AG20443 (cell line): Measurements from ENCODE around the gene NDUFAF4.
"Not testable (repeated sequence)": the region's sequence is repeated elsewhere in the genome, so short reads cannot be mapped to it uniquely, and the experiment has no call there.

Source experiments
- DNase-seq: peaks from one replicate; pipeline ENCODE4 v3.0.0; 2012; ENCODE audit warnings: low spot score, mixed read lengths

NDUFAF4 gene

DNA sequence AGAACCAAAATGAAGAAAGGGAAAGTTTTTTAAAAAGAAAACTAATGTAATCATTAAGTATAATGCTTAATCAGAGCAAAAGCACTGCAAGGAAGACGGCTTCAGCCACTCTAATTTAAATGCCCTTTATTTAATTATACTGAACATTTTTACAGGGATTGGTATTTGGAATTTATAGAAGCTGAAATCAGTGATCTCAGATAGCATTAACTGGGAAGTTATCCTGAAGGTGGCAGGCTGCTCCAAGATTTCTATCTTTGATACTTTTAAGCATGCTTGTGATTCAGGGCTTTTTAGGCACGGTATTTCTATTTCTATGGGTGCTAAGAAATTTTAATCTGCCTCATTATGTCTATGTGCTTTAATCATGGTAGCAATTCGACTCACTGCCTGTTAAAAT is 1.3 kb upstream of the NDUFAF4 start:
- peak; percentile 46 for DNase-seq

DNA sequence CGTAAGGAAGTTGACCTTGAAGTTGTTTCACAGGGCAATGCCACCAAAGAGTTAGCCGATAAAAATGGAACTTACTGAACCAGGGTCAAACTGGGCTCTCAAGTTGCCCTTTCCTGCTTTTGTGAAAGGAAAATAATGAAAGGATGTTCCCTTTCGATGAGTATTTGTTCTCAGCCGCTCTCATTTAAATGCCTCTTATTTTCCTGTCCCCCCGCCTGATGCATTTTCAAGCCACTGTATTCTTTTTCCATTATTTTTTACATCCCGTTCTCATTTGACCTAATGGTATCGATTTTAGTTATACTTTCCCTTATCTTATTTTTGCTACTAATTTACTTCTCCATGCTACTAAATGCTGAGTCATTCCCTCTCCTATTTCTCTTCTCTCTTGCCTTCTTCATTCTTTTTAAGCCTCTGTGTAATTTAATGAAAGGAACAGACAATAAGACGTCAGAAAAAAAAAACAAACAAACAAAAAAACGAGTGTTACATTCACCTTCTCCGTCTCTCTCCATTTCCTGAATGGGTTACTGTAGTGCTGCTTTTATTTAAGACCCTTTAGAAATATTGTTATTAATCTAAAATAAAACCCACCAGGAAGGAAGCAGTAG is 655 bp upstream of the NDUFAF4 start:
- no peak for DNase-seq

DNA sequence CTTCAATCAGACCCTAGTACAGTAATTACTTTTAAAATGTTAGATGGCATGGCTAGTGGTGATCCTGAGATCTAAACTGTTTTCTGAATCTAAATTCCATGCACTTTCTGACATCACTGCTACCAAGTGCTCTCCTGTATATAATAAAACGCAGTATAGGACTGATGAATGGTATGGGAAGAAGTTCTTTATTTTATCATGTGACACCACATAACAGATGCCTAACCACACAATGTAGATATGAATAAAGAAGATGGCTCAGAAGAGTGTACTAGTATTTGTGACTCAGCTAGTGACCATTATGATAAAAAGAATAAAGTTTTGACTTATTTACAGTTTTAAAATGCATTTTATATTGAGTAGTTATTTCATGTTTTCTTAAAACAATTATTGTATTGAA is 8.5 kb downstream of the NDUFAF4 start:
- no peak for DNase-seq

DNA sequence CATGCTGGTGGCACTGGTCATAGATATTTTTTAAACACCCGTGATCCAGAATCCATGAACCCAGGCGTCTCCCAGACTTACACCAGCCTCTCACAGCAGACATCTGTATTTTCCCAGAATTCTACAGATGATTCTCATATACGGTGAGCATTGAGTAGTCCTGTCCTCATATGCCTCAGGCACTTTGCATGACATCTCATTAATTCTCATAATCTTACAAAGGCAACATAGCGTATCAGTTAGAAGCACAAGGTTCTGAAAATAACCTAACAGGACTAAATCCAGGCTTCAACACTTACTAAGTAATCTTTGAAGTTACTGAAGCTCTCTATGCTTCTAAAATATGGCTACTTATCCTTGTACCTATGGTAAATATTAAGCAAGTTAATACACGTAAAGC is 8.9 kb downstream of the NDUFAF4 start:
- DNase-seq: no peak

DNA sequence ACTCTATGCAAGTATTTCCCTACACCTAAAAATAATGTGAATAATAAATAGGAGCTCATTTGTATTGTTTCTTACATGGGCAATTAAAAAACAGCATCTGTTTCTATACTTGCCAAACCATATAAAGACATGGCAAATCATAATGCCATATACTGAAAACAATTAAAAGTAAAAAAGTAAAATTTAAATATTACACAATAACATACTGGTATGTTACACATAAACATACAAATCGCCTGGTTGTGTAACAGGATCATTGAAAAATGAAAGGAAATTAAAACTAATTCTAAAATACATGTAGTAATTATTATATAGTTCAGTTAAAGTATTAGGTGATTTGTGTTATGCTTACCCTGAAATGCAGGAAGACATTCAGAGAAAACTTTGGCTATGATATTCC is 11.2 kb downstream of the NDUFAF4 start:
- no peak for DNase-seq

DNA sequence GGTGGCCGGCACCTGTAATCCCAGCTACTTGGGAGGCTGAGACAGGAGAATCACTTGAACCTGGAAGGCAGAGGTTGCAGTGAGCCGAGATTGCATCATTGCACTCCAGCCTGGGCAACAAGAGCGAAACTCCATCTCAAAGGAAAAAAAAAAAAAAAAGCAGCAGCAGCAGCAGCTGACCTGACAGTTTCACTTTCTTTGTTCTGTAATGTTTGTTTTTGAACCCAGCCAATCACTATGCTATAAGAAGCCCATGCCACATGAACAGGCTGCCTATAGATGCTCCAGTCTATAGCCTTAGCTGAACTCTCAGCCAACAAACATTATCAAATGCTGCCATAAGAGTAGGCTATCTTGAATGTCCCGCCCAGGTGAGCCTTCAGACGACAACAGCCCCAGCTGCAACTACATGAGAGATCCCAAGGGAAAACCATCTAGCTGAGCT is 12.5 kb downstream of the NDUFAF4 start:
- not testable (repeated sequence) for DNase-seq

DNA sequence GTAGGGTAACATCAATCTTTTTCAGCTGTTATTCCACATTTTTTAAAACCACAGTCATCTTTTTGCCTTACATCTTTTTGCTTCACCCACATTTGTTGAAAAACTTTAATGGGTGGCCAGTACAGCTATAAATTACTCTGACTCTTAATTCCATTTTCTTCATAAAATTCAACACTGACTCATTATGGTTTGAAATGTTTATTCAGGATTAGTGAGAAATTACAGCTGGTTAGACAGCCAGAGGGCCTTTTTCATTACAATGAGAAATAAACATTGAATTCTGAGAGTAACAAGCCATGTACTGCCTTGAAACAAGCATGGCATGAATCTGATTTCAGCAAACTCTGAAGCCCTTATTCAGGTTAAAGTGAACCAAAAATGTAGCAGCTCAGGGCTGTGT is 19.5 kb downstream of the NDUFAF4 start:
- DNase-seq: no peak

DNA sequence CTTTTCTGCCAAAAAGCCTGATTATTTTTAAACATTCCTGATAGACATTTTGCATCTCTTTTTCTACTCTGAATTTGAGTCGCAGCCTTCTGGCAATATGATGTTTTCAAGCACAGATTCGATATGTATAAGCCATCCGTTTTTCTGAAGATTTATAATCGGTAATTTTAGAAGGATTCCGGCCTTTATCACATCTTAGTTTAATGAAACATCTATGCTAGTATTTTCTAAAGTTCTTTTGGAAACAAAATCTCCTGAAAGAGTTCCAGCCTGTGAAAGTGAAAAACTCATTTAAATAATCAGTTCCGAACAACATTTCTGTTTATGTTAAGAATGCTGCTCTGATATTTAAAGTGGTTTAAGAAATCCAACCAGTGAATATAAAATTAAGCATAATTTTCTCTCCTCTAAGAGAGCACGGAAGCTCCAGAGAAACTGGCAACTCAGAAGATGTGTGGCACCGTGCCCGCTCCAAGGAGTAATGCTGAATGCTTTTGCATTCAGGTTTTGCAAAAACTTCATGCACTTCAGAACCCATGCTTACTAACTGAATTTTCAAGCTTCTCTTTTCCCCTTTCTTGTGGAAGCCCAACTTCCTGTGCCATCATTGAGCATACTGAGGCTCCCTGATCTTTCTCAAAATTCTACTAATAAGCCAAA is 20.7 kb downstream of the NDUFAF4 start:
- DNase-seq: no peak

DNA sequence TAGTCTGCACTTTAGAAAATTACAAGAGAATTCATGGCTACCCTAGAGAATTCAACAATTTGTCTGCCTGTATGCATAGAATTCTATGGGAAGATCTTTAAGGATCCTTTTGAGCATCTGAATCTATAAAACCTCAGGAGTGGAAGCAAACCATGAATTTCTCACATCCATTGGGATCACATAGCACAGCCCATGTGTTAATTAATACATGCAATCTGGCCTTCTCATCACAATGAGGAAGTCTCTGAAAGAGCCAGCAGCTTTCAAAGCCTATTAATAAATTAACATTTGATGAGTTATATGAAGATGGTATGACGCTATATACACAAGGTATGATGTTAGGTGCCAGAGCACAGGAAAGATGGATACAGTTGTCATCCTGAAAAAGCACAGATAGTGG is 24.7 kb downstream of the NDUFAF4 start:
- DNase-seq: no peak

DNA sequence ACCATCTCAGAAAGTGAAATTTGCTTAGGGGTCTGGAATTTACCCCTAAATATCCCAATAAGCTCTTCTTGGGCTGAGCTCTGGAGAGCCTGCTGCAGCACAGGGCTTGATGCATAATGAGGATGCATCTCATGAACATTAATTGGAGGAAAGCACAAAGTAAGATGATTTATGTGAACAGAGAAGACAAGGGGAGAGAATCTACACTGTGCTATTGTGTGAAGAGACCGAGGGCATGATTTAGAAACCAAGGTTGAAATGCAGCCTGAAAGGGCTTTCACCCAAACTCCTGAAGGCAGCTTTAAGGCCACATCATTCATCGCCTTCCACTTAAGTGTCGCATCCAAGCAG is 32.7 kb downstream of the NDUFAF4 start:
- DNase-seq: no peak

DNA sequence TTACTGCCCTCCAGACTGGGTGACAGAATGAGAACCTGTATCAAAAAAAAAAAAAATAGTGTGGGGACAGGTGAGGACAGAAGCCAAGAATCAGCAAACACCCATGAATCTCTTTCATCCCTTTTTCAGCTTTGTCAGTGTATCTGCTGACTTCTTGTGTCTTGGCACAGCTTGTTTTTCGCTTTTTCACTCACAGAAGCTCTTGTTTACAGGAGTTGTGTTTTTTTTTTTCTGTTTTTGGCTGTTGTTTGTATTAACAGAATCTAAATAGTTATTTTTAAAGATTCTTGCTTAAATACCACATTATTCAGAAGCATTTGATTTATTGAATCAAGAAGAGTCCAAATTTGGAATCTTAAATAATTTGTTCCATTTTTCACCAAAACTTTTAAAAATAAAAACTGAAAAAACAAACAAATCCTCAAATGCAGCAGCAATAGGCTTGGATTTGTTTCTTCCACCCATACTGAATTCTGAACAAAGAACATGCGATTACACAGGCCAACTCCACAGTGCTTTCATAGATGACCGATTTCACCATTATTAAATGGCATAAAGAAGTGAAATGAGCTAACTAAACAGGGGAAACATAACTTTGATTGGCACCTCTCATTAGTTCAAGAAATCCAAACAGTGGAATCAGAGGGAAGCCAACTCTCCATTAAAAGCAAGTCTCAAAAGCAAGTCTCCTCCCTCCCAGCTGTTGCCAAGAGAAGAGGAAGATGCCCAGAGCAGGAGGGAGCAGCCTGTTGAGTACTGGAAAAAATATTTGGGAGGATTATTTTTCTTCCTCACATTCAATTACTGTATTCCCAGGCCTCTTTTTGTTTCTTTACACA is 33.3 kb downstream of the NDUFAF4 start:
- no peak for DNase-seq

DNA sequence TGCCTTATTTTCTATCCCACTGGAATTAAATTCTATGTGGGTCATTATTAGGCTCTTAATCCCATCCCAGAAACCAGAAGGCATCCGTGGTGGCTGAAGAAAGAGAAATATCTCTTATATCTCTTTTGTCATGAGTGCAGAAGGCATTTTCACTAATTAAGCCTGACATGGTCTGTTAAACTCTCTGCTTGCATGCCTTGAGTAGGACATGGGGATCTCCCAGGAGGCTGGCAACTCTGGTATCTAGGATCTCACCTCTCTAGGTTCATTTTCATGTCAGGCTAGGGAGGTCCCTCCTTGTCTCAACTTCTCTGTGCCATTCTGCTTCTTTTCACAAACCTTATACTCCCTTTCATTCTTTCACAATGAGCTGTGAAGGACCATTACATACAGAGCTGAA is 35.1 kb downstream of the NDUFAF4 start:
- no peak for DNase-seq

DNA sequence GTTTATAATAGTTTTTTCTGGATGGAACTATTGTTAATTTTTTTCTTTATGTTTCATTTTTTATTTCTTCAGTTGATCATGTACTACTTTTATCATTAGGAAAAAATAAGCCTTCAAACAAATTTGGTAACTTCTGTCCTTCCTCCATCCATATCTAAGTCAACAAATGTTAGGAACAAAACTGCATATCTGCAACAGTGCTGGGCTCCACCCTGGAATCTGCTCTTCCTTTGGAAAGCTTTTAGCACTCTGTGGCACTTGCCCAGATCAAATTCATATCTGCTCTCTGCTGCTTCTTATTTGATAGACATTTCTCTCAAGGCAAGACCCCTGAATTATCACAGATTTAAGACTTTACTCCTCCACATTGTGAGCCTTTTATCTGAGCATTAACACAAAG is 36.1 kb downstream of the NDUFAF4 start:
- DNase-seq: no peak

DNA sequence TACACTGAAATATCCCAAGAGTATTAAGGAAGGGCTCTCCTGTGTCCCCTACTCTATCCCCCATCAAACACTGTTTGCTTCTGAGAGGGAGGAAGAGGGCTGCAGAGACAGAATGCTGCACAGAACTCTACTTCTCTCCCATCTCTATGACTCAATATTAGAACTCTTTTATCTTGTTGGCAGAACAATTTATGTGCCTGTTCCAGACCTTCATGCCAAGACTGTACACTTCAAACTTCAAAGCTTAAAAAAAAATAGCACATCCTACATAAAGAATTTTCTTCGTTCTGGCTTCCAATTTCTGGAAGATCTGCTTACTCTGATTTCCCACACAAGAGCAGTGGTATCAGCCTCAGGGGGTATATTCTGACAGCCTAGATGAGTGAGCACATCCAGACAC is 40.8 kb downstream of the NDUFAF4 start:
- DNase-seq: no peak

DNA sequence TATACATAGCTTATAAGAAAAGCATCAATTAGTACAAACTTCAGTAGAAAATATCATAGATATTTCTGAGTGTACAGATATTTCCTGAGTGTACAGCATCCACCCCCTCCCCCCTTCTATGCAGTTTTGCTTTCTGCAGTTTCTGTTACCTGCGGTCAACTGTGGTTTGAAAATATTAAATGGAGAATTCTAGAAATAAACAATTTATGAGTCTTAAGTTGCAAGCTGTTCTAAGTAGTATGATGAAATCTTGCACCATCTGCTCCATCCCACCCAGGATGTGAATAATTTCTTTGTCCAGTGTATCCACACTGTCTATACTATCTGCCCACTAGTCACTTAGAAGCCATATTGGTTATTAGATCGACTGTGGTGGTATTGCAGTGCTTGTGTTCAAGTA is 44.6 kb downstream of the NDUFAF4 start:
- no peak for DNase-seq

DNA sequence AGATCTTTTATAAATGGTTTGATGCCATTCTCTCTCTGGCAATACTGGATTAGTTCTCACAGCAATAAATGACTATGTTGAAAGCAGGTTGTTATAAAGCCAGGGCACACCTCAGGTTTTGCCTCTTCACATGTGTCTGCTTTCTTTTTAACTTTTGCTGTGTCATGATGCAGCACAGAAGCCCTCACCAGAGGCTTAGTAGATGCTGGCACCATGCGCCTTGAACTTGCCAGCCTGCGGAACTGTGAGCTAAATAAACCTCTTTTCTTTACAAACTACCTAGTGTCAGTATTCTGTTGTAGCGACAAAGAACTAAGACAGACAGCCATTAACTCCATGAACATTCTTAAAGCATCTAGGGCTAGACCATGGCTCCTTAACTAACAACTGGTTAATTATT is 45.1 kb downstream of the NDUFAF4 start:
- no peak for DNase-seq

DNA sequence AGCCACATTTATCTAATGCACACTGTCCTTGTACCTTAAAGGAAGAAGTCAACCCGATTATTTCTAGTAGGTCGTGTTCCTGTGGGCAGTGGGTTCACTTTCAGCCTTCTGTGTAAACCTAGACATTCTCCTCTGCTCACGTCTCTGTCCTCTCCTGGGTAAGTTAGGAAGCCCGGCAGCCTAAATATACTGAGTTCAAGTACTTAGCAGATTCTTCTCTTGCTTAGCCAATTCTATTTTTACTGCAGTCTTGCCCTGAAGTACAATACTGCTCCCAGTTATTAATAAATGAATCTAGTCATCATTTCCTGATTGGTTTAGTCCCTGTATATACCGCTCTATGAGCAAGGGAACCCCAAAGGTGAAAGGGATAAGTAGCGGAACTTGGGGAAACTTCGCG is 45.8 kb downstream of the NDUFAF4 start:
- no peak for DNase-seq

DNA sequence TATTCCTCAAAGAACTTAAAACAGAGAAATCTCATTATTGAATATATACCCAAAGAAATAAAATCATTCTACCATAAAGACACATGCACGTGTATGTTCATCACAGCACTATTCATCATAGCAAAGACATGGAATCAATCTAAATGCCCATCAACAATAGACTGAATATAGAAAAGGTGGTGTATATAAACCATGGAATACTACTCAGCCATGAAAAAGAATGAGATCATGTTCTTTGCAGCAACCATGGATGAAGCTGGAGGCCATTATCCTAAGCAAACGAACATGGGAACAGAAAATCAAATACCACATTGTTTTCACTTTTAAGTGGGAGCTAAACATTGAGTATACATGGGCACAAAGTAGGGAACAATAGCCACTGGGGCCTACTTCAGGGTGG is 48.1 kb downstream of the NDUFAF4 start:
- DNase-seq: no peak

DNA sequence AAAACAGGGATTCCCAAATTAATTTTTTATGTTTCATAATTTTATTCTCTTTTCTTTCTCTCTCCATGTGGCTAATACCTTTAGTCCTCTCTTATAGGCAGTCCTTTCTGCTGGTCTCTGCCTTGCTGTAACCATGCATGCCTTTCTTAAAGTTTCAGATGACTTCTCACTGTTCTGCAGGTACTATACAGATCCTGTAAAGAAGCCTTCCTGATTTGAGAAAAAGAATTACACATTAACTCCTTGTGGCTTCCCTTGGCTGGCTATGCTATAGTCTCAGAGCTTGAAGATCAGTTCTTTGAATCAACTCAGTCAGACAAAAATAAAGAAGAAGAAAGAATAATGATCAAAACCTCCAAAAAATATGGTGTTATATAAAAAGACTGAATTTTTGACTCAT is 53.2 kb downstream of the NDUFAF4 start:
- no peak for DNase-seq

DNA sequence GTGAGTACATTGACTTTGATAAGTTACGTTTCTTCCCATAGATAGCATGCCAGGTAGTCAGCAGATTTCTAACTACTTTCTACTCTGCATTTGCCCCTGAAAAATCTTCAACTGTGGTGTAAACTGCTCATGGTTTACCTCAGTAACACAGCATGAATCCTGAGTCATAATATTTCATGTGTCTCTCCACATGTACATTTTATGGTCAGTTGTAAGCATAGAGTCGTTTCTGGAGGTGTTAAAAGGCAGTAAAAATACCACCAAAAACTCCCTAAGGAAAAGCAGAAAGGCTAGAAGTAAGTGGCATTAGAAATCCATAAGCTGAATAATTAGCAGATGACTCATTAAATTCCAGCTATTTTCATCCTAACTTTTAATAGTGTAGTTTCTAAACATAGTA is 56.3 kb downstream of the NDUFAF4 start:
- DNase-seq: no peak
